HPDE6-E6E7 (cell line): Measurements from ENCODE around the gene LRCH3.
A peak's percentile ranks its signal among the peaks of the same experiment; 100 is the strongest.

Experiments used
- DNase-seq: peaks from one replicate; pipeline ENCODE4 v3.0.0; 2011; ENCODE audit warnings: missing footprints; ENCODE audit errors: extremely low spot score

The LRCH3 gene

GRCh38 chr3:197833930-197834715 is 43.1 kb downstream of the LRCH3 start:
- DNase-seq: no peak

- DNase-seq: no peak
Measured at GRCh38 chr3:197835509-197835908, 44.5 kb downstream of the LRCH3 start.

- DNase-seq: no peak
Measured at GRCh38 chr3:197836244-197836643, 45.2 kb downstream of the LRCH3 start.

GRCh38 chr3:197837282-197837681 is 46.2 kb downstream of the LRCH3 start:
- DNase-seq: no peak

GRCh38 chr3:197841789-197842188 is 50.7 kb downstream of the LRCH3 start:
- no peak for DNase-seq

- DNase-seq: no peak
Measured at GRCh38 chr3:197846491-197846890, 55.4 kb downstream of the LRCH3 start.

GRCh38 chr3:197847866-197848401 is 56.9 kb downstream of the LRCH3 start:
- no peak for DNase-seq

GRCh38 chr3:197854596-197855343 is 63.7 kb downstream of the LRCH3 start:
- peak; percentile 90 for DNase-seq

GRCh38 chr3:197855571-197855970 is 64.5 kb downstream of the LRCH3 start:
- no peak for DNase-seq

GRCh38 chr3:197856199-197856816 is 65.3 kb downstream of the LRCH3 start:
- DNase-seq: no peak

- no peak for DNase-seq
Measured at GRCh38 chr3:197858133-197858532, 67.1 kb downstream of the LRCH3 start.

- no peak for DNase-seq
Measured at GRCh38 chr3:197858598-197858997, 67.5 kb downstream of the LRCH3 start.

- DNase-seq: no peak
Measured at GRCh38 chr3:197866035-197866434, 75.0 kb downstream of the LRCH3 start.

GRCh38 chr3:197873329-197873728 is 82.3 kb downstream of the LRCH3 start:
- no peak for DNase-seq

- no peak for DNase-seq
Measured at GRCh38 chr3:197874064-197874463, 83.0 kb downstream of the LRCH3 start.

- no peak for DNase-seq
Measured at GRCh38 chr3:197874653-197875052, 83.6 kb downstream of the LRCH3 start.

- no peak for DNase-seq
Measured at GRCh38 chr3:197877902-197878301, 86.8 kb downstream of the LRCH3 start.

GRCh38 chr3:197878427-197878826 is 87.4 kb downstream of the LRCH3 start:
- DNase-seq: no peak

- DNase-seq: no peak
Measured at GRCh38 chr3:197880491-197881269, 89.6 kb downstream of the LRCH3 start.

GRCh38 chr3:197881270-197881969 is 90.4 kb downstream of the LRCH3 start:
- DNase-seq: no peak

GRCh38 chr3:197881970-197882338 is 90.9 kb downstream of the LRCH3 start:
- DNase-seq: no peak
